Measurements from ENCODE around the gene MYH10.
A peak's percentile ranks its signal among the peaks of the same experiment; 100 is the strongest.

- TF ChIP-seq POLR2A (IDR thresholded peaks at IDR 0.05) (no peak), EP300 (IDR thresholded peaks at IDR 0.05) (peak in 2 of 4 donors; percentile 48 to 72)
Measured at GRCh38 chr17:8448310-8448709, 182.2 kb downstream of the MYH10 start.

All from upper lobe of left lung (tissue), 4 donors.